ENCODE measurements around the gene MIS18A. TPM values are rescaled to one million over a fixed set of nuclear protein-coding genes. Genes with fewer than 3 reads are reported as not detected.
"Not testable (repeated sequence)": the region's sequence is repeated elsewhere in the genome, so short reads cannot be mapped to it uniquely, and the experiment has no call there.

Gene MIS18A
- total RNA-seq, 1 experiment from 2014 or later = 38.3 TPM

DNA sequence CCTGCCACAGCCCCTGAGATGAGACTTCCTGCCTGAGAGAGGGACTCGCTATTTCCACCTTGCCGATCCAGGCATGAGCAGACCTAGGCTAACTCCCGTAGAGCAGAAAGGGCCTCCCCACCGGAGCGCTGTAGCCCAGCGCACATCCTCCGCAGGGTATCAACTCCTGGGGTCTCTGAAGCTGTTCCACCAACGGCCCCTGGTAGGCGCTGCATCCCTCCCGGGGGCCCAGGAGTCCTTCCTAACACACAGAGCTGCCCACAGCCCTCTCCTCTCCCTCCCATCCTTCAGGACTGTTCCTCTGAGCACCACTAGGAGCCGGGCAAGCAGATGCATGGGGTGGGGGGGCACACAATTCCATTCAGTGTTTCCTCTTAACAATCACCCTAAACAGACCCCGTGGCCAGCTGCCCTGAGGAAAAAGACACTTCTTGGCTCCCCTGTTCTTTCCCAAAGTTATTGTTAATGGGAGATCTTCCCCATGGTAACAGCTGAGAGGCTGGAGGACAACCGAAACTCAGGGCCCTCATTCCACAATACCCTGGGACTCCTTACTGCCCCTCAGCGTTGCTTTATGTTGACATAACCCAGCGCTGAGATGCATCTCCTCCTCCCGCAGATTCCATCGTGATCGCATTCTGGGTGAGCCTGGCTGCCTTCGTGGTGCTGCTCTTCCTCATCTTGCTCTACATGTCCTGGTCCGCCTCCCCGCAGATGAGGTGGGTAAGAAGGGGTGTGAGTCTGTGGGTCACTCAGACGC is 27.4 kb upstream of the MIS18A start:
- no peak for DNase-seq (ENCODE audit: low spot score)

DNA sequence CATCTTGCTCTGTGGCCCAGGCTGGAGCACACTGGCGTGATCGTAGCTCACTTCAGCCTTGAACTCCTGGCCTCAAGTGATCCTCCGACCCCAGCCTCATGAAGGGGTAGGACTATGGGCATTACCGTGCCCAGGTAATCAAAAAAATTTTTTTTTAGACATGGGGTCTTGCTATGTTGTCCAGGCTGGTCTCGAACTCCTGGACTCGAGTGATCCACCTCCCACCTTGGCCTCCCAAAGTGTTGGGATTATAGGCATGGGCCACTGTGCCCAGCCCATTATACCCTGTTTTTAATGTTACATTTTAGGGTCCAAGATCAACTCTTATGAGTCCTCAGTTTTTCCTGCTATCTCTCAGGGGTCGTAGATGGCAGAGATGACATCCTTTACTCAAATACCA is 26.1 kb upstream of the MIS18A start:
- no peak for DNase-seq (ENCODE audit: low spot score)

DNA sequence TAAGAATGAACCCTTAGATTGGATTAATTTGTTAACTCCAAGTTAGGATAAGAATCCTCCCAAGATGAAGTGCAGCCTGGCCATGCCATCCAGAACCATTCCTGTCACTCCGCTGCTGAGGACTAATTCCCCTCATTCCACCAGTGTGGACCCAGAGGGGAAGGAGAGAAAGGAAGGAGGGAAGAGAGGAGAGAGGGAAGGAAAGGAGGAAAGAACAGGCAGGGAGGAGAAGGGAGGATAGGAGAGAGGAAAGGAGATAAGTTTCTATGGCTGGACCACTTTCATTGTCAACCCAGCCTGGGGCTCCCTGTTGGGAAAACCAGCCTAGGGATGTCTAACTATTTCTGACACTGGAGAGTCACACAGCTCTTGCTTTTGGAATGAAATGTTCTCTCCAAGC is 24.5 kb upstream of the MIS18A start:
- no peak for DNase-seq (ENCODE audit: low spot score)

DNA sequence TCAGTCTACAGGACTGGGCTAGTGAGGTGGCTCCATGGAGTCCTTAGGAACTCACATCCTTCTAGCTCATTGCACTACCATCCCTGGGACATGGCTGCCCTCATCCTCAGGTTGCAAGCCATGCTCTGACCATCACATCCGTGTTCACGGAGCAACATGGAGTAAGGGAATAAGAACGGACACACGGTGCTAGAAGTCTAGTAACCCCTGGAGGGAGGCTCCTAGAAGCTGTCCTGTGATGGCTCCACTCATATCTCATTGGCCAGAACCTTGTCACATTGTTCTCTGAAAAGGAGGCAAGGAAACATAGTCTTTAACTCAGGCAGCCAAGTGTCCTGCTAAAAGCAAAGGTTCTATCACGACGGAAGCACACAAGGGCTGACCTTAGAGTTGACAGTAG is 23.7 kb upstream of the MIS18A start:
- DNase-seq (ENCODE audit: low spot score) = no peak

DNA sequence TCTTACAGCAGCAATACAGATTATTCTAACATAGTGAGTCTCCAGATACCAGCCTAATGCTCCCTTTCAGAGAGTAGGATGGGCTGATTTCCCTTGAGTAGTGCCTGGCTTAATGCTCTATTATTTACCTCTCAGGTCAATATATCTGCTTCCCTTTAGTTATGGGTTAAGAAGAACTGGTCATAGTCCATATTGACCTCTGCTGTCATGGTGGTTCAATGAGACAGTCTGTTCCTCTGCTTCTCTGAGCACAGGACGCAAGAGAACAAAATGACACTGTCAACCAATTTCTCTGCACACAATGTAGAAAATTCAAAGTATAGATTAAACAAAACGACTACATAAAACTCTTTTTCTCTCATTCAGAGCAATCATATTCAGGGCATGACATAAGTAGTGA is 22.7 kb upstream of the MIS18A start:
- DNase-seq (ENCODE audit: low spot score) = no peak

DNA sequence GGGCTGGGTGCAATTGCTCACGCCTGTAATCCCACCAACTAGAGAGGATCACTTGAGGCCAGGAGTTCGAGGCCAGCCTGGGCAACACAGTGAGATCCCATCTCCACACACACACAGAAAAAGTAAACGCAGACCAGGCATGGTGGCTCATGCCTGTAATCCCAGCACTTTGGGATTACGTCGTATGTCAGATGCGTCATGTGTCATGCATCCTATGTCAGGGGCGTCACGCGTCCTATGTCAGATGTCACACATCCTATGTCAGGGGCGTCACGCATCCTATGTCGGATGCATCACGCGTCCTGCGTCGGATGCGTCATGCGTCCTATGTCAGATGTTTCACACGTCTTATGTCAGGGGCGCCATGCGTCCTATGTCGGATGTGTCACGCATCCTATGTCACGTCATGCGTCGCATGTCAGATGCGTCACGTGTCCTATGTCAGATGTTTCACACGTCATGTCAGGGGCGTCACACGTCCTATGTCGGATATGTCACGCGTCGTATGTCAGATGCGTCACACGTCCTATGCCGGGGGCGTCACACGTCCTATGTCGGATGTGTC is 21.4 kb upstream of the MIS18A start:
- DNase-seq (ENCODE audit: low spot score) = no peak

DNA sequence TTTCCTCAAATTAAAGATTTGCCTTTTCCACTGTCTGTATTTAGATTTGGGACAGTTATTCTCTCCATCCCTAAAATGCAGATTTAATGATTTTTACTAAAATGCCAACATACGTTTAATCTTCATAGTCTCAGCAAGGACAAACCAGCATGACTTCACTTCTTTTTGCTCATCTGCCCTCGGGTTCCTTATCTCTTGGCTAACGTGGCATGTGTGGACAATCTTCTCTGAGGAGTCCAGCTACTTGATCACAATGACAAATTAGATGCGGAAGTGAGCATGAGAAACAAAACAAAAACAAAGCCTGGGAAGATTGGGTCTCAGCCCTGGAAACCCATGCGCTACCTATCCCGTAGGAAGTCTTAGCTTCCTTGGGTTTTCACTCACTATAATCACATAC is 20.8 kb upstream of the MIS18A start:
- DNase-seq (ENCODE audit: low spot score) = no peak

DNA sequence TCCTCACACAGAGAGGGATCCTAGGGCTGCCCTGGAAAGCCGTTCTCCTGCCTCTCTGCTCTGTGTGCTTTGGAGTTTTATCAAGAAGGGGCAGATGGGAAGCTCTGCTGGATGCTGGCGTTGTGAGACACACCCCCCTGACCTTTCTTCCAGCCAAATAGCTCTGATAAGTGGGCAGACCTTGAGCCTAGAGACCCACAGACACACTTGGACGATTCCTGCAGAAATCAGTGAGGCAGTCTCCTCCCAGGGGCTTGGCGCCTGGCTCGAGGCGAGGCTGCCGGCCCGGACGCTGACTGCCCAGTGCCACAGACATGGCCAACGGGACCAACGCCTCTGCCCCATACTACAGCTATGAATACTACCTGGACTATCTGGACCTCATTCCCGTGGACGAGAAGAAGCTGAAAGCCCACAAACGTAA is 19.8 kb upstream of the MIS18A start, which contains the start of gene MRAP:
MRAP (plus strand) TSS at position 198 of the 424 bp plus-strand sequence; CDS start at position 315, 117 bp downstream.
- DNase-seq (ENCODE audit: low spot score) = no peak

DNA sequence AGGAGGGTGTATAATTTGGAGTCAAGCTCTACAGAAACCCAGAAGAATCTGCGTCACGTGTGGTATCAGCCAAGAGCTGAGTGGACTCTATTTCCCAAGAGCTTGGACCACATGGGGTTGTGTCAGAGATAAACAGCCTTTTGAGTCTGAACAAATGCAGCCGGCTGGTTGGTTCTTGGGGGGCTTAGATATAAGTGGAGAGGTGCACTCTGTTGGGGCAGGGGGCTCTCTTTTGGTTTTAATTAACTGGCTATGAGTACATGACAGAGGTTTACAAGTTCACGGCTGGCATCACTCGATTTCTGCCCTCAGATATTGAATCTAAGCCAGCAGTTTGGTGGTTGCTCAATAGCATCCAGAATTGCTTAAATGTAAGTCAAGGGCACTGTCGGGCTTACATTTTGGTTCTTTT is 19.3 kb upstream of the MIS18A start:
- no peak for DNase-seq (ENCODE audit: low spot score)

DNA sequence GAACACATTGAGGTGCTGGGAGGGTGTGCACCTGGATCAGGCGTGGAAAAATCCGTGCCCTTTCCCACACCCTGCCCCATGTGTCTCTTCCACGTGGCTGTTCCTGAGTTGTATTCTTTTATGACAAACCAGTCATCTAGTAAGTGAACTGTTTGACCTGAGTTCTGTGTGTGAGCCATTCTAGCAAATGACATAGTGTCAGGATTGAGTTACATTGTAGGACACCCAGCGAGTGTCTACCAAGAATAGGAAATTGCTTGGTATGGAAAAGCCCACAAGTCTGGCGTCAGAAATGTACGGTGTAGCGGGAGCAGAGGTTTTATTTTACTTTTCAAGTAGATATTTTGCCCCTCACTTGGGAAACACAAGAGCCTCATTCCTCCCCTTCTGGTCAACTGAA is 18.6 kb upstream of the MIS18A start:
- no peak for DNase-seq (ENCODE audit: low spot score)

DNA sequence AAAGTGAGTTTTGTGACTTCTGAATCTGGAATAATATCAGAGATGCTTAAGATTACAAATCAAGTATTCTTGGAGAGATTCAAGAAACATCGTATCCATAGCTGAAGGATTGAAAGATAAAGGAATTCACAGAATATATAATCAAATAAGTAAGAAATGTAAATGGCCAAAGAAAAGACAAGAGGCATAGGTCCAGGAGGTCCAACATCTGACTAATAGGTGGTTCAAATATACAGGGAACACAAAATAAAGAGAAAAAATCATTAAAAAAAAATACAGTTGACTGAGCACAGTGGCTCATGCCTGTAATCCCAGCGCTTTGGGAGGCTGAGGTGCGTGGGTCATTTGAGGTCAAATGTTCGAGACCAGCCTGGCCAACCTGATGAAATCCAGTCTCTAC is 6.6 kb upstream of the MIS18A start:
- DNase-seq (ENCODE audit: low spot score) = no peak

DNA sequence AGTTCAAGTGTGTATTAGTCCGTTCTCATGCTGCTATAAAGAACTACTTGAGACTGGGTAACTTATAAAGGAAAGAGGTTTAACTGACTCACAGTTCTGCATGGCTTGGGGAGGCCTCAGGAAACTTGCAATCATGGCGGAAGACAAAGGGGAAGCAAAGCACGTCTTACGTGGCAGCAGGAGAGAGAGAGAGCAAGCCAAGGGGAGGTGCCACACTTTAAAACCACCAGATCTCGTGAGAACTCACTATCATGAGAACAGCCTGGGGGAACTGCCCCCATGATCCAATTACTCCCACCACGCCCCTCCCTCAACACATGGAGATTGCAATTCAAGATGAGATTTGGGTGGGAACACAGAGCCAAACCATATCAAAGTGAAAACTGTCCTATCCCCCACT is 4.1 kb upstream of the MIS18A start:
- no peak for DNase-seq (ENCODE audit: low spot score)

DNA sequence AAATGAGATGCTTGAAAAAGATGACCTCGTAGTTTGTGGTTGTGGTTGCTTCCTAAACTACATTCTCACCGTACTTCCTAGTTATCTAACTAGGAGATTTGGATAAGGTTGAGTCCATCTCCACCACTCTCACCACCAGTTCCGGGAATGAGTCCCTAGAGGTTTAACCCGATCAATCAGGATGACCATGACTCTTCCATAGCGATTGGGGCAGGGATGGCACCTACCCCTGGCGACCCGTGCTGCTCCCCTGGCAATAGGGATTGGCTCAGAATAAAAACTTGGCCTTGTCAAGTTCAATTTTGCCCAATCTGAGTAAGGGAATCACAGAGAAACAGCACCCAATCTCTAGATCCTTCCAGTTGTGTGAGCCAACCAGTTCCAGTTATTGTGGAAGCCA is 2.7 kb upstream of the MIS18A start:
- DNase-seq (ENCODE audit: low spot score) = no peak

DNA sequence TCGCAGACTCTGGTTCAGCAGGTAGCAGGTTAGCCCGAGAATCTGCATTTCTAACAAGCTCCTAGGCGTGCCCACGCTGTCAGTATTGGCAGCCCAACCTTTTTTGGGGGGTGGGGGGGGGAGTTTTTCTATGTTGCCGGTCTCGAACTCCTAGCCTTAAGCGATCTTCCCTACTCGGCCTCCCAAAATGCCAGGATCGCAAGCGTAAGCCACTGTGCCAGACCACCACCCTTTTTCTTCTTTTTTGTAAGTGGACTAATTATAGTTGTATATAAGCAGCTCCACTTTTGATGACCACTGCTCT is 480 bp upstream of the MIS18A start:
- DNase-seq (ENCODE audit: low spot score) = no peak

DNA sequence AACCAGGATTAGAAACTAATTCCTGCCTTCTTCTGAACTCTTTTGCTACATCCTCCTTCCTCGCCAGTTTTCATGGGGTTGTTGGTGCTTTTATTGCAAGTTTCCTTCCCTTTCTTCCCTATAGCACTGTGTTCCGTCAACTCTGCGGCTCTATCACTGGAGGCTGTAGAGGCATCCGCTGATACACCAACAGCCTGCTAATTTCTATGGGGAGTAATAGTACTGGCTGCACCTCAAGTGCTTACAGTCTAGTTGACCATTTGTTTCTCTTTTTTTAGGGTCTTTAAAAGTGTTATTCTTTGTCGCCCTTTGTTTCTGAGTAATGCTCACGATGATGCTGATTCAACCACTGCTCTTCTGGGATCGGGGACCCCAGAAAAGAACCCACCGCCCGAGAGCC is 746 bp downstream of the MIS18A start:
- DNase-seq (ENCODE audit: low spot score) = no peak

DNA sequence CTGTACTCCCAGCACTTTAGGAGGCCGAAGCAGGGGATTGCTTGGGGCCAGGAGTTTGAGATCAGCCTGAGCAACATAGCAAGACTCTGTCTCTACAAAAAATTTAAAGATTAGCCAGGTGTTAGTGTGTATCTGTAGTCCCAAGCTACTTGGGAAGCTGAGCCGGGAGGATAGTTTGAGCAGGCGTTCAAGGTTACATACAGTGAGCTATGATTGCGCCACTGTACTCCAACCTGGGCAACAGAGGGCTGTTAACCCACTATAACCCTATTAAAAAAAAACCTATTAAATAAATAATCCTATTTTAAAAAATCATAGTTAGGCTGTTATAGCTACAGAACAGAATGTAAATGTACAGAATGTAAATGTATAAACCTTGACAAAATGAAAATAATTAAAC is 2.2 kb downstream of the MIS18A start:
- no peak for DNase-seq (ENCODE audit: low spot score)

DNA sequence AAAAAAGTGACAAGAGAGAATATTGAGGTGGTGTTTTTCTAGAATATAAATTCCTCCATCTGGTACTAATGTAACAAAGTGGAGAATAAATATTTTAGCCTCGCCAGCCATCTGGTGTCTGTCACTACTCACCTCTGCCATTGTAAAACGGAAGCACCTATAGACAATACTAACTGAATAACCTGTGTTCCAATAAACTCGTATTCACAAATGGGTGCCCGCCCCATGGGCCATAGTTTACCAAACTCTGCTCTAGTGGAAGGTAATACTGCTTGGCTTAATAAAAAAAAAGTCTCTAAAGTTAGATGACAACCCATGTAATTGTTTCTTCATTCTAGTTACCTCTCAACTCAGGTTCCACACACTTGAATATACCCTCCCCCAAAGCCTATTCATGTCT is 8.1 kb downstream of the MIS18A start:
- DNase-seq (ENCODE audit: low spot score) = no peak

DNA sequence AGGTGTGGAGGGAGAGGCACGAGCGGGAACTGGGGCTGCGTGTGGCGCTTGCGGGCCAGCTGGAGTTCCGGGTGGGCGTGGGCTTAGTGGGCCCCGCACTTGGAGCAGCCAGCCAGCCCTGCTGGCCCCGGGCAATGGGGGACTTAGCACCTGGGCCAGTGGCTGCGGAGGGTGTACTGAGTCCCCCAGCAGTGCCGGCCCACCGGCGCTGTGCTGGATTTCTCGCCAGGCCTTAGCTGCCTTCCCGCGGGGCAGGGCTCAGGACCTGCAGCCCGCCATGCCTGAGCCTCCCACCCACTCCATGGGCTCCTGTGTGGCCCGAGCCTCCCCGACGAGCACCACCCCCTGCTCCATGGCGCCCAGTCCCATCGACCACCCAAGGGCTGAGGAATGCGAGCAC is 13.5 kb downstream of the MIS18A start:
- DNase-seq (ENCODE audit: low spot score) = not testable (repeated sequence)

DNA sequence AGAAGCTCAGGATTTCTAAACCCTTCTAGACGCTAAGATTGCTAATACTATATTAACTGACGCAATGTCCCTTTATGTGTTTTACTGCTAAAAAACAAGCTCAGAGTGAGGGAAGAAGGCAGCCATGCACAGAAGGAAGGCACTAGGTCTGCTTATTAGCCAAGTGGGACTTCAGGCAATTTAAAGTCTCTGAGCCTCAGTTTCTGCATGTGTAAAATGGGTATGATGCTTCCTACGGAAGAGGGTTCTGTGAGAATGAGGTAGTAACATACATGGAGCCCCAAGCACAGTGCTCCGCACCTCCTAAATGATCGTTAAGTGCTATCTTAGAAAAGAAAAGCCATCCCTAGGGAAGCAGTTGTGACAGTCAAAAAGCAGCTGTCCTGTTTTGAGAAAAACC is 16.9 kb downstream of the MIS18A start:
- no peak for DNase-seq (ENCODE audit: low spot score)

DNA sequence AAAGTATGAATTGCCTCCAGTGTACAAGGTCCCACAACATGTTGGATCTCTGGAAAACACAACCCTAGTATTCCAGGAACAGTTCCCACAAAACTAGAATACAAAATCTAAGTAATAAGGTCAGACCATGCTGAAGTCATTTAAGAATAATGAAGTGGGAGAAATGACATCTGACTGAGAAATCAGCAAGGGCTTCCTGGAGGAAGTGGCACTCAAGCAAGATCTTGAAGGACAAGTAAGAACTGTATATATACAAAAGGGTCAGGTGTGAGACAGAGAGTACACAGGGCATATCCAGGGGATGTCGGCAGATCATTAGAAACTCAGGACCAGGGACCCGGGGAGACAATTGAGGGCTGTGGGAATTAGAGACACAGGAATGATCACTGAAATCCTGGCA is 18.7 kb downstream of the MIS18A start:
- no peak for DNase-seq (ENCODE audit: low spot score)

DNA sequence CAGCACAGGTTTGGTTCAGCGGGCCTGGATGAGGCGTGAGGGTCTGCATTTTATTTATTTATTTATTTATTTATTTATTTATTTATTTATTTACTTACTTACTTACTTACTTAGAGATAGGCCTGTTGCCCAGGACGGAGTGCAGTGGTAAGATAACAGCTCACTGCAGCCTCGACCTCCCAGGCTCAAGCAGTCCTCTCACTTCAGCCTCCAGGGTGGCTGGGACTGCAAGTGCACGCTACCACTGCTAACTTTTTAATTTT is 20.1 kb downstream of the MIS18A start:
- not testable (repeated sequence) for DNase-seq (ENCODE audit: low spot score)

DNA sequence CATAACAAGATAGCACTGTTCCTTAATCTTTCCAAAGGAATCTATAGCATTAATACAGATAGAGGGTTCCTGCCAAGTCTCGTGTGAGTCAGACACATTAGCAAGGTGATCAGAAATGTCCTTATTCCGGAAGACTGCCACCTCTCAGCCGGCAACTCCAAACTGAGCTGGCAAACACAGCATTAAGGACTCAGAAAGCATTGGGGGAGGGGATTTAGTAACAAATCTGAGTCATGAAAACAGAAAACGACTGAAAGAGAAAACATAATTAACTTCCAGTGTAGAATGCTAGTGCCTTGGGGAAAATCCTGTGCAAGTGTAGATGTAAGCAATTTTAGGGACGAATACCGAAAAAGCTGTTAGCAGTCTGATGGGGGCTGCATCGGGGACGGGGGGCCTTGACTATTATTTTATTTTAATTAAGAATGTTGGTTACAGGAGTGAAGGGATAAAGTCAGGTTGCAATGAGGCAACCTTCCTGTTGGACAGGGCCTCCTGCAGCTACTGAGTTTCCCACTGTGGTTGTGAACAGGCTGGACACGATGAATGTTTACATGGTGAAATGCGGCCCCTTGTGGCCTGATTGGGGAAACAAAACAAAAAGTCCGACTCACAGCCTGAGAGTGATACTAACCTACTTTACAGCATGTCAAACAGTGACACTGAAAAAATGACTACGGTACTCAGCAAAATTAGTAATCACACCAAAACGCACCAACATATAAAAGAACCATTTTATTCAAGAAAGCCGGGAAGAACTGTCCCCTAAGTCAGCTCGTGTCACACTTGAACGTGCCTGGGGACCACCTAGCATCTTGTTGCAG is 20.7 kb downstream of the MIS18A start:
- peak; percentile 88 for DNase-seq (ENCODE audit: low spot score)

DNA sequence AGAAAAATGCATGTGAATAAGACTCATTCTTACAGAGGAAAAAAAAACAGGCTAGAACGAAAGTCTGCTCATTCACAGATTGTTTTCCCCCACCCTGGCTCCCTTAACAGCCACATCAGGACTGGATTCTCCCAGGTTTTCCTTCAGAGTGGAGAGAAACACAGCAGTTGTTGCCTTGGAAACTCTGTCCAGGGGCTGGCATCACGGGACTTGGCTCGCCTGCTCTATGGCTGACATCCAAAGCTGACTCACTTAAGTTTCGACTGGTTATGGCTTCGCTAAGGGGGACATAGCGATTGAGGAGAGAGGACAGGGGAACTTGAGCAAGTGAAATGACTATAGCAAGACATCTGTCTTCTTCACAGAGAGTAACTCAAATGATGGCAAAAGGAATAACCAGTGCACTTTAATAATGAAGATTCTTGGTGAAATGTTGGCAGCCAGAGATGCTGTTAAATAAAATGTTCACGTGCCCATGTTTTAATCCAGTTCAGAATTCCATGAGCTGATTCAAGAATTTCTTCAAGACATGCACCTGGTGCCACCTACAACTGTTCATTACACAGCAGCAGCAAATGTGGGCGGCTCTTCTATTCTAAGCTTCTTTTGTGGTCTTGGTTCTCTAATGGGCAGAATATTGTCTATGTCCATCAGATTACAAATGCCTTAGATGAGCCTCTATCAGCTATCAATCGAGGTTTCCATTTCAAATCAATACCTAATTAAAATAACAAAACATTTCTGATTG is 21.8 kb downstream of the MIS18A start:
- peak; percentile 89 for DNase-seq (ENCODE audit: low spot score)
